Heart left ventricle (tissue), 16 donors: ENCODE measurements around the gene ARHGAP18. TPM values are rescaled to one million over a fixed set of nuclear protein-coding genes. Genes with fewer than 3 reads are reported as not detected.

Experiments used
- ATAC-seq, 4 donors: fragments of 200-7000 bp; cut with Tn5 transposase; one replicate each; pipeline ENCODE4 v1.9.1; 2020 to 2022; ENCODE audit warnings: moderate library complexity in 4 of 4, mild to moderate bottlenecking in 3 of 4, moderate number of reproducible peaks in 1 of 4
- DNase-seq, 5 donors: peaks; one replicate each; pipeline ENCODE4 v3.0.0-alpha.2; 2020
- H3K27ac ChIP-seq, 12 donors: fragments of 200-600 bp; sonication (generic) in 4 of 12; one replicate each; pipeline versions ENCODE4 v1.5.0 to v1.8.0; 2016 to 2022; ENCODE audit warnings: mild to moderate bottlenecking in 2 of 12
- H3K27me3 ChIP-seq, 9 donors: fragments of 200-600 bp; sonication (generic) in 2 of 9; one replicate each; pipeline versions ENCODE4 v1.5.1 to v1.8.0; 2016 to 2022; ENCODE audit warnings: mild to moderate bottlenecking in 3 of 9
- H3K36me3 ChIP-seq, 9 donors: fragments of 200-600 bp; sonication (generic) in 2 of 9; one replicate each; pipeline versions ENCODE4 v1.5.0 to v1.8.0; 2018 to 2022; ENCODE audit warnings: mild to moderate bottlenecking in 2 of 9
- H3K4me1 ChIP-seq, 12 donors: fragments of 200-600 bp; sonication (generic) in 4 of 12; one replicate each; pipeline versions ENCODE4 v1.5.0 to v1.8.0; 2016 to 2022; ENCODE audit warnings: mild to moderate bottlenecking in 3 of 12
- H3K4me3 ChIP-seq, 12 donors: fragments of 200-600 bp; sonication (generic) in 4 of 12; one replicate each; pipeline versions ENCODE4 v1.5.0 to v1.8.0; 2017 to 2022; ENCODE audit warnings: mild to moderate bottlenecking in 9 of 12, moderate library complexity in 4 of 12
- H3K9me3 ChIP-seq, 12 donors: fragments of 200-600 bp; sonication (generic) in 4 of 12; one replicate each; pipeline versions ENCODE4 v1.5.0 to v1.8.0; 2016 to 2022; ENCODE audit warnings: mild to moderate bottlenecking in 1 of 12
- CTCF ChIP-seq, 12 donors: fragments of 200-600 bp; sonication (generic) in 4 of 12; IDR thresholded peaks; one replicate each; pipeline versions ENCODE4 v1.5.0 to v1.8.0; 2018 to 2022; ENCODE audit warnings: antibody characterized with exemption in 12 of 12, mild to moderate bottlenecking in 5 of 12
- POLR2A ChIP-seq, 2 donors: fragments of 450-650 bp; IDR thresholded peaks; one replicate each; pipeline ENCODE4 v1.6.1; 2017; ENCODE audit warnings: antibody characterized with exemption in 2 of 2, mild to moderate bottlenecking in 2 of 2, moderate library complexity in 2 of 2
- WGBS, 4 donors: extraction: QIAGEN DNeasy Blood & Tissue Kit in 2 of 4; methylation state at CpG; one replicate each; pipeline versions ENCODE4 v1.1.5 to v1.1.7; 2013 to 2018; 5-methylcytosine and 5-hydroxymethylcytosine counted together
- intact Hi-C, 10 donors: fragments of 100-400 bp; cut with DNase I; formaldehyde crosslinking; loops; one replicate each; pipeline versions ENCODE4 v1.11.1 to v1.14.2; 2022
- polyA plus RNA-seq, 2 donors: library from polyadenylated mRNA; stranded (reverse); fragments of 200-250 nt; gene quantifications; one replicate each; pipeline ENCODE4 v1.2.3, GENCODE V29; 2013
- total RNA-seq, 9 donors: library from RNA; depleted of rRNA in 2 of 9; stranded (reverse); fragments of >200 nt in 2 of 9; fragmentation: NEBNext Ultra II Directional in 3 of 9; extraction: Animal tissue kit (Norgen Biotek cat#: 25700) in 3 of 9; gene quantifications; one replicate each; pipeline versions ENCODE4 v1.1.0 to v1.2.4, GENCODE V29; 2016 to 2023
- donor health status: ischemic (EF 13 %, LVEDD 7.1; RV severe dilation, severe dysfunction).
- donor health status: healthy with polysubstance abuse.
- donor health status: DM: no; HTN: yes; CAD: no.
- donor health status: DM: no; HTN: no; CAD: no.
- donor health status: ischemic (EF 25% LVEDD 6.9; RV normal size, moderate dysfunction).
- donor health status: ischemic (EF 25% LVEDD 5.7; RV mildly dilated, moderate dysfunction).
- donor health status: healthy.
- donor health status: DM: yes; HTN: yes; CAD: no.
- donor health status: ischemic (EF 35%, LVEDD 5.7; RV mildly dilated, moderate dysfunction).
- donor health status: nonischemic (EF 11% LVEDD 7.7; RV severe dilation, severe dysfunction).
- donor health status: DM: yes; HTN: yes; CAD: no.
- donor health status: PGD.
- donor health status: ischemic (EF 29% LVEDD 5.4; RV normal size, mild dysfunction).
- donor health status: nonischemic (EF 23%, LVEDD 6.1; RV moderate dilation, normal function).

The ARHGAP18 gene
- total and polyA plus RNA-seq, 11 donors, result 1.6 to 26.4 (median 3.9) TPM

GRCh38 chr6:129696028-129696418, 14.0 kb downstream of the ARHGAP18 start:
- ATAC-seq (no peak), DNase-seq (no peak)
- Histone ChIP-seq H3K27ac (peak overlapping the region in 3 of 12 donors; percentile 20 to 43 (median 22)), H3K36me3 (no peaks in the 10 kb centered on the region), H3K4me3 (no peak overlapping the region), H3K4me1 (peaks cover 0 to 69% (median 5%) of the 10 kb centered on the region in 12 donors), H3K27me3 (no peaks in the 10 kb centered on the region), H3K9me3 (no peaks in the 10 kb centered on the region)
- 56 to 68% (median 63%) methylated on average over 1 of the region's 1 CpG for WGBS, 4 donors
- TF ChIP-seq CTCF (IDR thresholded peaks at IDR 0.05), result no peak
- no peak for TF ChIP-seq POLR2A (IDR thresholded peaks at IDR 0.05)
- intact Hi-C loops, result no loop called here

GRCh38 chr6:129695373-129696027, 14.5 kb downstream of the ARHGAP18 start:
- H3K27me3 ChIP-seq, result no peaks in the 10 kb centered on the region
- H3K27ac ChIP-seq, result peak overlapping the region in 4 of 12 donors; percentile 13 to 43 (median 16)
- H3K4me3 ChIP-seq, result no peak overlapping the region
- ATAC-seq (peak in 1 of 4 donors; percentile 62), DNase-seq (no peak)
- no peaks in the 10 kb centered on the region for H3K36me3 ChIP-seq
- WGBS, 4 donors, result 45 to 55% (median 51%) methylated on average over 3 of the region's 3 CpGs
- no peak for TF ChIP-seq POLR2A (IDR thresholded peaks at IDR 0.05)
- no peak for TF ChIP-seq CTCF (IDR thresholded peaks at IDR 0.05)
- intact Hi-C loops, result no loop called here
- peaks cover 0 to 67% (median 5%) of the 10 kb centered on the region in 12 donors for H3K4me1 ChIP-seq
- H3K9me3 ChIP-seq, result no peaks in the 10 kb centered on the region

GRCh38 chr6:129694036-129694435, 15.9 kb downstream of the ARHGAP18 start:
- Histone ChIP-seq H3K27ac (no peak overlapping the region), H3K27me3 (no peaks in the 10 kb centered on the region), H3K4me3 (no peak overlapping the region), H3K36me3 (no peaks in the 10 kb centered on the region), H3K4me1 (peaks cover 0 to 69% (median 5%) of the 10 kb centered on the region in 12 donors), H3K9me3 (no peaks in the 10 kb centered on the region)
- intact Hi-C loops, result no loop called here
- 89 to 97% (median 92%) methylated on average over 2 of the region's 2 CpGs for WGBS, 4 donors
- TF ChIP-seq CTCF (IDR thresholded peaks at IDR 0.05) (no peak), POLR2A (IDR thresholded peaks at IDR 0.05) (no peak)
- ATAC-seq, result no peak
- no peak for DNase-seq

GRCh38 chr6:129692467-129692866, 17.5 kb downstream of the ARHGAP18 start:
- H3K27me3 ChIP-seq, result no peaks in the 10 kb centered on the region
- H3K27ac ChIP-seq, result peak overlapping the region in 1 of 12 donors; percentile 65
- no peaks in the 10 kb centered on the region for H3K36me3 ChIP-seq
- peaks cover 0 to 84% (median 5%) of the 10 kb centered on the region in 12 donors for H3K4me1 ChIP-seq
- no peak for ATAC-seq
- no peak for DNase-seq
- H3K9me3 ChIP-seq, result no peaks in the 10 kb centered on the region
- WGBS, 4 donors, result 75 to 90% (median 79%) methylated on average over 2 of the region's 2 CpGs
- H3K4me3 ChIP-seq, result no peak overlapping the region
- intact Hi-C loops, result no loop called here
- TF ChIP-seq CTCF (IDR thresholded peaks at IDR 0.05), result no peak
- TF ChIP-seq POLR2A (IDR thresholded peaks at IDR 0.05), result no peak
